H9 (cell line): Measurements from ENCODE around the gene TMEM204. TPM values are rescaled to one million over a fixed set of nuclear protein-coding genes. Genes with fewer than 3 reads are reported as not detected.

ENCODE experiments used
- DNase-seq: peaks from one replicate; pipeline ENCODE4 v3.0.0-alpha.2; 2017
- H2AFZ ChIP-seq: one replicate; pipeline ENCODE4 v1.6.1; 2013; ENCODE audit warnings: mild to moderate bottlenecking, low read length, control low read depth, moderate library complexity
- H2AK5ac ChIP-seq: 2 replicates; pipeline ENCODE4 v1.6.1; 2013; ENCODE audit warnings: low read length, control low read depth, mixed read lengths; ENCODE audit not compliant: insufficient read length
- H2BK120ac ChIP-seq: one replicate; pipeline ENCODE4 v1.6.1; 2013; ENCODE audit warnings: low read depth, mild to moderate bottlenecking, low read length, control low read depth, inconsistent platforms; ENCODE audit not compliant: poor library complexity, severe bottlenecking
- H2BK12ac ChIP-seq: 2 replicates; pipeline ENCODE4 v1.6.1; 2013; ENCODE audit warnings: low read length, control low read depth, mixed read lengths, low read depth; ENCODE audit not compliant: insufficient read length
- H2BK15ac ChIP-seq: 2 replicates; pipeline ENCODE4 v1.6.1; 2013; ENCODE audit warnings: low read depth, low read length, control low read depth
- H2BK20ac ChIP-seq: one replicate; pipeline ENCODE4 v1.6.1; 2013; ENCODE audit warnings: low read depth, mild to moderate bottlenecking, low read length, control low read depth, inconsistent platforms; ENCODE audit not compliant: poor library complexity, severe bottlenecking
- H2BK5ac ChIP-seq: 2 replicates; pipeline ENCODE4 v1.6.1; 2013; ENCODE audit warnings: low read length, control low read depth, mixed read lengths; ENCODE audit not compliant: insufficient read length
- H3K14ac ChIP-seq: 2 replicates; pipeline ENCODE4 v1.6.1; 2013; ENCODE audit warnings: low read length, control low read depth; ENCODE audit not compliant: insufficient read depth
- H3K18ac ChIP-seq: 2 replicates; pipeline ENCODE4 v1.6.1; 2013; ENCODE audit warnings: low read depth, mild to moderate bottlenecking, mixed read lengths, low read length, control low read depth; ENCODE audit not compliant: insufficient read length
- H3K23ac ChIP-seq: 2 replicates; pipeline ENCODE4 v1.6.1; 2013; ENCODE audit warnings: low read length, control low read depth, mixed read lengths, low read depth; ENCODE audit not compliant: insufficient read length
- H3K23me2 ChIP-seq: 2 replicates; pipeline ENCODE4 v1.6.1; 2013; ENCODE audit warnings: low read depth, mild to moderate bottlenecking, mixed read lengths, low read length, control low read depth; ENCODE audit not compliant: insufficient read length, poor library complexity, severe bottlenecking
- H3K27ac ChIP-seq: 2 replicates; pipeline ENCODE4 v1.5.1; 2013; ENCODE audit warnings: low read length, control low read depth, mixed read lengths, low read depth; ENCODE audit not compliant: insufficient read length
- H3K27me3 ChIP-seq: 2 replicates; pipeline ENCODE4 v1.6.1; 2013; ENCODE audit warnings: low read length, control low read depth, inconsistent platforms; ENCODE audit not compliant: insufficient read depth
- H3K4ac ChIP-seq: 2 replicates; pipeline ENCODE4 v1.6.1; 2013; ENCODE audit warnings: low read depth, mild to moderate bottlenecking, control low read depth, inconsistent platforms, low read length, moderate library complexity
- H3K4me1 ChIP-seq: 2 replicates; pipeline ENCODE4 v1.6.1; 2013; ENCODE audit warnings: low read length, control low read depth, inconsistent platforms; ENCODE audit not compliant: insufficient read depth
- H3K4me2 ChIP-seq: 2 replicates; pipeline ENCODE4 v1.6.1; 2013; ENCODE audit warnings: low read length, control low read depth, mixed read lengths; ENCODE audit not compliant: insufficient read length, insufficient read depth
- H3K56ac ChIP-seq: 2 replicates; pipeline ENCODE4 v1.6.1; 2013; ENCODE audit warnings: low read depth, mild to moderate bottlenecking, mixed read lengths, low read length, control low read depth; ENCODE audit not compliant: insufficient read length
- H3K79me1 ChIP-seq: 2 replicates; pipeline ENCODE4 v1.6.1; 2013; ENCODE audit warnings: low read depth, mild to moderate bottlenecking, moderate library complexity, low read length, control low read depth, inconsistent platforms; ENCODE audit not compliant: insufficient read depth, poor library complexity, severe bottlenecking
- H3K79me2 ChIP-seq: 2 replicates; pipeline ENCODE4 v1.6.1; 2013; ENCODE audit warnings: low read length, control low read depth, inconsistent platforms; ENCODE audit not compliant: insufficient read depth
- H3K9ac ChIP-seq: 2 replicates; pipeline ENCODE4 v1.6.1; 2013; ENCODE audit warnings: low read length, control low read depth, mixed read lengths; ENCODE audit not compliant: insufficient read length; ENCODE audit errors: extremely low read depth
- H3K9me3 ChIP-seq: one replicate; pipeline ENCODE4 v1.6.1; 2013; ENCODE audit warnings: low read depth, low read length, inconsistent platforms; ENCODE audit not compliant: control insufficient read depth
- H3T11ph ChIP-seq: one replicate; pipeline ENCODE4 v1.6.1; 2013; ENCODE audit warnings: mild to moderate bottlenecking, low read length, control low read depth, inconsistent platforms
- H4K20me1 ChIP-seq: one replicate; pipeline ENCODE4 v1.6.1; 2013; ENCODE audit not compliant: control insufficient read depth, insufficient read length, insufficient read depth
- H4K5ac ChIP-seq: 2 replicates; pipeline ENCODE4 v1.6.1; 2013; ENCODE audit warnings: low read depth, mild to moderate bottlenecking, mixed read lengths, low read length, control low read depth; ENCODE audit not compliant: insufficient read length
- H4K8ac ChIP-seq: replicated peaks from 2 replicates; pipeline ENCODE4 v1.6.1; 2013; ENCODE audit warnings: low read length, control low read depth, mixed read lengths, low read depth; ENCODE audit not compliant: insufficient read length
- H4K91ac ChIP-seq: 2 replicates; pipeline ENCODE4 v1.6.1; 2013; ENCODE audit warnings: low read depth, mild to moderate bottlenecking, moderate library complexity, mixed read lengths, low read length, control low read depth; ENCODE audit not compliant: insufficient read length
- H3K27ac Mint-ChIP-seq, 3 experiments: 2 replicates in 2 of 3; 3 replicates in 1 of 3; pipeline ENCODE4 v1.8.0; 2020 to 2021; ENCODE audit warnings: mixed read lengths in 3 of 3, mild to moderate bottlenecking in 1 of 3, moderate library complexity in 1 of 3
- H3K27me3 Mint-ChIP-seq: 2 replicates; pipeline ENCODE4 v1.8.0; 2021; ENCODE audit warnings: low read depth, mild to moderate bottlenecking, moderate library complexity, mixed read lengths
- H3K36me3 Mint-ChIP-seq, 3 experiments: 2 replicates in 2 of 3; 3 replicates in 1 of 3; pipeline ENCODE4 v1.8.0; 2020 to 2021; ENCODE audit warnings: low read depth in 3 of 3, mixed read lengths in 3 of 3; ENCODE audit not compliant: insufficient read depth in 1 of 3
- H3K4me1 Mint-ChIP-seq, 2 experiments: 2 replicates each; pipeline ENCODE4 v1.8.0; 2020; ENCODE audit warnings: mixed read lengths in 2 of 2
- H3K4me3 Mint-ChIP-seq, 2 experiments: 2 replicates in 1 of 2; 3 replicates in 1 of 2; pipeline ENCODE4 v1.8.0; 2020 to 2021; ENCODE audit warnings: mild to moderate bottlenecking in 2 of 2, mixed read lengths in 2 of 2, moderate library complexity in 1 of 2
- H3K9me3 Mint-ChIP-seq, 2 experiments: 2 replicates in 1 of 2; 3 replicates in 1 of 2; pipeline ENCODE4 v1.8.0; 2020; ENCODE audit warnings: mild to moderate bottlenecking in 2 of 2, mixed read lengths in 2 of 2, moderate library complexity in 1 of 2
- WGBS: extraction: QIAGEN DNeasy Blood & Tissue Kit; methylation state at CpG from one replicate; pipeline ENCODE4 v1.1.7; 2013; ENCODE audit warnings: missing lambda C conversion rate, low lambda C conversion rate, mixed read lengths; ENCODE audit not compliant: insufficient read length; ENCODE audit errors: extremely low coverage; 5-methylcytosine and 5-hydroxymethylcytosine counted together
- total RNA-seq: library from RNA; stranded (reverse); gene quantifications from 2 replicates; pipeline ENCODE4 v1.2.1, GENCODE V29; 2021
- TF ChIP-seq, protein P1 (sequence below): fragments of 200-600 bp; sonication (generic); conservative IDR thresholded peaks from 3 replicates; pipeline ENCODE4 v1.8.0; 2021; ENCODE audit warnings: antibody characterized with exemption, mild to moderate bottlenecking

The TMEM204 gene
- total RNA-seq, 1 experiment from 2014 or later, result not detected

DNA sequence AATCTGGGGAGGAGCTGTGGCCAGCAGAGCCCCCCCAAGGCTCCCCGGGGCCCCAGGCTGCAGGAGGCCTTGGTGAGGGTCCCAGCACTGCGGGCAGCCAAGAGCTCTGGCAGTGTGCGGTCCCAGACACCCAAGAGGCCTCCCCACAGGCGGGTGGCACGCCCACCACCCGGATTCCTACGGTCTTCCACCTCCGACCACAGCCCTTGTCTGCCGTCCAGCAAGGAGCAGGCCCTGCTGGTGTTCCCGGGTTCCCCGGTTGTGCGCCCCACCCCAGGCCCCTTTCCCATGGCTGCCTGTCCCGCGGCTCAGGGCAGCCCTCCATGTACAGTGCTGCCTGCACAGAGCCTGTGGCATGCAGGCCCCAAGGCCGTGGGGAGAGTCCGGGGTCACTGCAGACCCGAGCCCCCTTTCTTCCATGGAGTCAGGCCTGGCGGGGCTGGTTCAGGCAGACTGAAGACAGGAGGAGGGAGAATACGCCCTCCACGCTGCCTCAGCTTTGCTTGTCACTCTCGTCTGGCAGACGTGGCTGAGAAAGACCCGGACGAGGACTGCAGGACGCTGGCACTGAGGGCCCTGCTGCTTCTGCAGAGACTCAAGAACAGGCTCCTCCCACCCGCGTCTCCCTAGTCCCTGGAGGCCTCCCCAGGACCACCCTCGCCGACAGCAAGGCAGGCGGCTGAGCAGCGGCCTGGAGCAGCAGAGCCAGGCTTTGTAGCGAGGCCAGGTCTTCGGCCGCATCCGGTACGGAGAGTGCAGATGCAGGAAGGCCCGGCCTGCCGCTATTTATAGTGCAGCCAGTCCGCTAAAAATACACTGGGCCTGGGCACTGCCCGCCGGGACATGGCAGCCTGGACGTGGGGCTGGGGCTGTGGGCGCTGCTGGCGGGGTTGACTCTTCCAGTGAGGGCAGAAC, 23.9 kb upstream of the TMEM204 start:
- H4K8ac ChIP-seq, result no peak overlapping the region
- H3K9ac ChIP-seq, result no peak overlapping the region
- H2BK20ac ChIP-seq, result no peak overlapping the region
- H3K23me2 ChIP-seq, result no peaks in the 10 kb centered on the region
- H3K79me1 ChIP-seq, result no peaks in the 10 kb centered on the region
- H3K4me2 ChIP-seq, result no peak overlapping the region
- H4K5ac ChIP-seq, result no peak overlapping the region
- peaks cover 10 to 43% (median 36%) of the 10 kb centered on the region in 3 experiments; a peak in 6 of 7 replicates for H3K36me3 Mint-ChIP-seq
- peaks cover 3 to 10% of the 10 kb centered on the region in 2 experiments; a peak in 3 of 5 replicates for H3K9me3 Mint-ChIP-seq
- H2BK15ac ChIP-seq, result no peak overlapping the region
- no peak overlapping the region for H3K27ac ChIP-seq
- H3K4ac ChIP-seq, result no peak overlapping the region
- no peak for DNase-seq
- no peaks in the 10 kb centered on the region for H3K9me3 ChIP-seq
- H3K18ac ChIP-seq, result no peak overlapping the region
- no peaks in the 10 kb centered on the region for H3K27me3 ChIP-seq
- H2AK5ac ChIP-seq, result no peak overlapping the region
- H2AFZ ChIP-seq, result no peak overlapping the region
- H3K4me3 Mint-ChIP-seq, result no peak overlapping the region
- H3T11ph ChIP-seq, result no peak overlapping the region
- H4K91ac ChIP-seq, result no peak overlapping the region
- no peaks in the 10 kb centered on the region; the same call in 1 of the 2 replicates for H3K27me3 Mint-ChIP-seq
- TF ChIP-seq, protein P1, sequence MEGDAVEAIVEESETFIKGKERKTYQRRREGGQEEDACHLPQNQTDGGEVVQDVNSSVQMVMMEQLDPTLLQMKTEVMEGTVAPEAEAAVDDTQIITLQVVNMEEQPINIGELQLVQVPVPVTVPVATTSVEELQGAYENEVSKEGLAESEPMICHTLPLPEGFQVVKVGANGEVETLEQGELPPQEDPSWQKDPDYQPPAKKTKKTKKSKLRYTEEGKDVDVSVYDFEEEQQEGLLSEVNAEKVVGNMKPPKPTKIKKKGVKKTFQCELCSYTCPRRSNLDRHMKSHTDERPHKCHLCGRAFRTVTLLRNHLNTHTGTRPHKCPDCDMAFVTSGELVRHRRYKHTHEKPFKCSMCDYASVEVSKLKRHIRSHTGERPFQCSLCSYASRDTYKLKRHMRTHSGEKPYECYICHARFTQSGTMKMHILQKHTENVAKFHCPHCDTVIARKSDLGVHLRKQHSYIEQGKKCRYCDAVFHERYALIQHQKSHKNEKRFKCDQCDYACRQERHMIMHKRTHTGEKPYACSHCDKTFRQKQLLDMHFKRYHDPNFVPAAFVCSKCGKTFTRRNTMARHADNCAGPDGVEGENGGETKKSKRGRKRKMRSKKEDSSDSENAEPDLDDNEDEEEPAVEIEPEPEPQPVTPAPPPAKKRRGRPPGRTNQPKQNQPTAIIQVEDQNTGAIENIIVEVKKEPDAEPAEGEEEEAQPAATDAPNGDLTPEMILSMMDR, result no peak
- no peaks in the 10 kb centered on the region for H3K4me1 ChIP-seq
- no peak overlapping the region; the same call in 1 of the 2 replicates for H3K14ac ChIP-seq
- no peaks in the 10 kb centered on the region for H4K20me1 ChIP-seq
- H3K79me2 ChIP-seq, result no peaks in the 10 kb centered on the region
- H3K23ac ChIP-seq, result no peak overlapping the region
- no peak overlapping the region for H3K56ac ChIP-seq
- H2BK5ac ChIP-seq, result no peak overlapping the region
- no peaks in the 10 kb centered on the region for H3K4me1 Mint-ChIP-seq
- no peak overlapping the region for H2BK12ac ChIP-seq
- H2BK120ac ChIP-seq, result no peak overlapping the region
- H3K27ac Mint-ChIP-seq, result no peak overlapping the region; a peak in 1 of 7 replicates
- WGBS, result no CpG with 5 or more reads among the region's 44 CpGs
